CD4-positive, alpha-beta T cell treated with Interleukin-10 for 1 hour (primary cell): ENCODE data around the gene SIL1.

ENCODE experiments used
- DNase-seq: peaks from one replicate; pipeline ENCODE4 v3.0.0-alpha.2; 2020

Gene SIL1

DNA sequence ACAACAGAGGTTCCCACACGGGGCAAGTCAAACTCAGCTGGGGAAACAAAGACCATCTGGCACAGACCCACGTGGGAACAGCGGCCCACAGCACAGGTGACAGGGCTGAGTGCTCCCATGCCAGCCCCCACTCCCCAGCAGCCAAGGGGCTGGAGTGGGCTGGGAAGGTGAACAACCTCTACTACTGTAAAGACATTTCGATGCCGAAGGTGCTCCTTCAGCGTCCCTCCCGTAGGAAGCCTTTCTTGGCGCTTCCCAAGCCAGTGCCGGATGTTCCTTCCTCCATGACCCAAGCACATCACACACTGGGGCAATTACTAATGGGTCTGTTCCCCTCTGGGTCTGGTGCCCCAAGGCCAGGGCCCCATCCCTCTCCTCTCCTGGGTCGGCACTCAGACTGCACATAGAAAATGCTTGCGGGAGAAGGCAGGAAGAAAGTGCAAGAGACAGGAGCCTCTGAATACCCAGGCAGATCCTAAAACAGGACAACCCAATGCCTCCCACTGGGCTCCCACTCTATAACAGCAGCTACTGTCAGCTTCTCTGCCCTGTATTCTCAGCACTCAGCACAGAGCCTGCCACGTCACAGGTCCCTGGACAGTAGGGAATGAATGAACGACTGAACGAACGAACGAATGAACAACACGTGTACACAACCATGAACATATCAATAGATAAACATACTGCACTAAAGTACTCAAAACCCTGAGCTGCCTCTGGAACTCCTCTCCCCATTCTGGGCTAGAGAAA is 246.0 kb downstream of the SIL1 start:
- no peak for DNase-seq

DNA sequence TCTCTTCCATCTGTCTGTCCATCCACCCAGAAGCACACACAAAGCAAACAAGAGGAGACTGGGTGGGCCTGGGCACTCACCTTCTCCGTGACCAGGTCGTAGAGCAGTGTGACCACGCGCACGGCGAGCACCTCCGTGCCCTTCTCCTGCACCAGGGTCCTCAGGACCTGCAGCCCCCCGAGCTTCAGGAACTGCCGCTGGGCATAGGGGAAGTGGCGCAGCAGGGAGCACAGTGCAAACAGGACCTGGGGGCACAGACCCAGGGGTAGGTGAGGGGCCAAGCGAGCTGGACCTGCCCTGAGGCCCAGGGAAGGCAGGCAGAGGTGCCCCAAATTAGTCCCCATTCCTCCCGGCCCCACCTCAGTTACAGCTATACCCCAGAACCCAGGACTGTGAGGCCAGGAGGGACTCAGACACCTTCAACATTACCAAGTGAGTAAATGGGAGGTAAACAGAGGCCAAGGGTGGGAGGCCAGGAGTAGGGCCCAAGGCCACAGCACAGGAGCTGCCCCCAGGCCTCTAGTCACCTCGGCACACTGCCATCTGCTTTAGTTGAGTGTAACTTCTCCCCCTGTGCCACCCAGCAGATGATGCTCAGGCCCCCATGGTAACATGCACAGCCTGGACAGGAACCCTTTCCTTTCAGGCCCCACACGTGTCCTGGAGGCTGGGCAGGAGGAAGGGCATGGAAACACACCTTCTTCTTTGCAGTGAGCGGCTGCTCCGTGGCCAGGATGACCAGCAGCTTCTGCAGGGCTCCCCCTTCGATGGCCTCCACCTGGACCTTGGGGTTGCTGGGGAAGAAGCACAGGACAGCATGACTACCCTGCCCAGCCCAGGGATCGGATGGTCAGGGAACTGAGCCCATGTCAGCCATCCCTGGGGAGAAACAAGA is 246.8 kb downstream of the SIL1 start:
- no peak for DNase-seq

DNA sequence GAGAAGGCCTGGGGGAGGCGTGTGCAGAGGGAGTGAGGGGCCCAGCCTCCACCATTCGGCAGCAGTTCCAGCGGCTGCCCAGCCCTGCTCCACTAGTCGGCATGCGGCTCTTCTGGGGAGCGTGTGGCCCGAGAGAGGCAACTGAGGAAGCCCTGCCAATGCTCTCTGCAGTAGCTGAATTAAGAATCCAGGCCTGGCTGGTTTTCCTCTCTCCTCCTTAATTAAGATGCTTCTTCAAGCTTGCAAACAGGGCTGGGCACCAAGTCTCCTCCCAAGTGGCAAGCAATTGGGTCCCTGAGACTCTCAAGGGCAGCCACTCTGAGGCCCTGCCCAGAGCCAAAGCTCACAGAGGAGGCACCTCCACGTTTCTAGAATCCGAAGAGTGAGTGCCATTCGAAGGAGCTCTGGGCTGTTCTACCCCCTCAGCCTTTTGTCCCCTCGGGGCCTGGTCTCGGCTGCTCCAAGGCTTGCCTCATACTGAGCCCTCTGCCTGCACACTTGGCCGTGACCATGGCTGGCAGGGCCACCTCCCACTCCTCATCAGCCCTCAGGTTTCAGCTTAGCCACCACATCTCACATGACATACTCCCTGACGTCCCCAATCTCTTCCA is 247.6 kb downstream of the SIL1 start:
- no peak for DNase-seq

DNA sequence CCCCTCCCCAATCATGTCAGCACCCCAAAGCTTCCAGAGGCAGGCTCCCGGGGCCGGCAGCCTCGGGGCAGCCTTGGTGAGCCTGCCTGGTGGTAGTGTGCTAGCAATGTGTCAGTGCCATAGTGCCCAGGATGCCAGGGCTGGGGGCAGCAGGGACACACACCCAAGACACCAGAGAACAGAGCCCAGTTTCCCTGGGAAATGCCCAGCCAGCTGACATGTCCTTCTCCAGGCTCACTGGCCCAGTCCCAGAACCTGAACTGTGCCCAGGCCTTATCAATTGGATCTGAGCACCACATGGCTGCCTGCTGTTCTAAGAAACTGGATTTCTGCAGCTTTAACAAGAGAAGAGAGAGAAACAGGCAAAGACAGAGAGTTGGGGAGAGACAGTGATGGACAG is 248.2 kb downstream of the SIL1 start:
- no peak for DNase-seq

DNA sequence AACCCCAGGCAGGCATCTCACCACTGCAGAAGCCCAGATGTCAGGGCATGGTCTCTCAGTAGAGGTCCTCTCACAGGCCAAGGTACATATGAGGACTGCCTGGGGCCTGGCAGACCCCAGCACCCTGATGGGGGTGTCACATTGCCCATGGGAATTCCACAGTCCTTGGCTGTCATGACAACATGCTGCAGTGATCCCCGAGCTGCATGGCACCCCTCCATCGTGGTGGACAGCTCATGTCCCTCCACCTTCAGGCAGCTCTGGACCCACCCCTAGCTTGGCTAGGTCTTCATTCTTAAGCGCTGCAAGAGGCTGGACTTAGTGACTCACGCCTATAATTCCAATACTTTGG is 249.0 kb downstream of the SIL1 start:
- DNase-seq, result no peak

DNA sequence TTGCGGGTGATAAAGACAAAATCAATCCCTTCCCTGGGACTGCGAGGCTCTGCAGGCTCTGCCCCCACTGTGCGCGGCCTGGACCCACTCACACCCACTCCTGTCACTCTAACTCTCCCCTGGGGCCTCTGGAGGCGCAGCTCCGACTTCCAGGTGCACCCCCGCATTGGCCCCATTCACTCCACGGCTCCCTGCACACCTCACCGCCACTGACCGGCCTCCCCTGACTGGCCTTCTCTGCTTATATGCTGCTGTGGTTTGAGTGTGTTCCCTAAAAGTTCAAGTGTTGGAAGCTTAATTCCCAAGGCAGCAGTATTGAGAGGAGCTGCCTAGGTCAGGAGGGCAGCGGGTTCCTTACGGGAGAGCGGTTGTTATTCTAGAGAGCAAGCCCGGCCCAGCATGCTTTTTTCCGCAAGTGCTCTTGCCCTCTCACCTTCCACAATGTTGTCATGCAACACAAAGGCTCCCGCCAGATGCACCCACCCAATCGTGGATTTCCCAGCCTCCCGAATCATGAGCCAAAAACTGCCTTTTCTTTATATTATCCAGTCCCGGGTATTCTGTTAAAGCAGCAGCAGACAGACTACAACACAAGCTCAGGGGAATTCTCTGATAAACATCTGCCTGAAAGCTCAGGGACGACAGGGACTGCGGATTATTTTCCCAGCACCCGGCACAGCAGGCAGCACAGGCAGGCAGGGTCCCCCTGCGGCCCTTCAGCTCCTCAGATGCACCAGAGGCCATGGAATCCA is 249.5 kb downstream of the SIL1 start:
- DNase-seq, result no peak

DNA sequence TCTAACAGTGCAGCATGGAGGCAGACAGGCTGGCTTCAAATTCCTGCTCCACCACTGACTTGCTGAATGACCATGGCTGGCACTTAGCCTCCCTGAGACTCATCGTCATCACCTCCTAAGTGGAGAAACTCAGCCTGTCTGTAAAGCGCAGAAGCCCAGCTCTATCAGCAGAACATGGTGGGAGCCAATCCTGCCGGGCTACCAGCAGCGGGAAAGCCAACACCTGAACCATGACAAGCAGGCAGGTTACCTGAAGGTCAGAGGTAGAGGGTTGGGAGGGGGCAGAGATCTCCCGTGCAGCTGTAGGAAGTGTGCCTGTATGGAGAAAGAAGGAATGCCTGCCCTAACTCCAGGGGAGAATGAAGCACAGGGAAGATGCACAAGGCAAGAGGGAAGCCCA is 250.4 kb downstream of the SIL1 start:
- DNase-seq, result no peak

DNA sequence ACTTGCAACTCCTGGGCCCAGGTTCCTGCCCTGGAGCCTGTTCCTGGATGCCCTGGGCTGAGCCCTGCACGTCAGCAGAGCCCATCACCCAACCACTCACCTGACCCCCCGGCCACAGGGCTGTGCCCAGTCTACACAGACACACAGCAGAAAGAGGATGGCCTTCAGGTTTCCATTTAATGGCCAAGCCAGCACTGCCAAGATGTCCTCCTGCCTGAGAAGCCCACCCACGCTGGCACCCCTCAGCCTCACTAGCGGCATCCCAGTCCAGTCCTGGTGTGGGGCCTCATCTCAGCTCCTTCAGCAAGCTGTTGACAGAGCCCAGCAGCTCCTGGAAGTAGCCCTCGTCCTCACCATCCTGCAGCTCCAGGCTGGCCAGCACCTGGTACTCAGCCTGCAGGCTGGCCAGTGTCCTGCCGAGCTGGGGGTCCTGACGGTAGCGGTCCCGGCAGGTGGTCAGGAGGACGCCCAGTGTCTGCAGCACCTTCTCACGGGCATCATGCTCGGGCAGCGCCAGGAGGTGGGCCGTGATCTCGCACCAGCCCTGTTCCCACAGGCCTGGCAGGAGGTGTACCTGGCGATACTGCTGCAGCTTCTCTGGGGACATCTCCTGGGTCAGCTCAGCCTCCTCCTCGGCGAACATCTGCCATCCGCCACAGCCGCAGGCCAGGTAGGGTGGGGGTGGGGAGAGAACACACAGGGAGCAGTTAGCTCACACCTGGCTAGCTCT is 251.2 kb downstream of the SIL1 start:
- DNase-seq, result no peak

DNA sequence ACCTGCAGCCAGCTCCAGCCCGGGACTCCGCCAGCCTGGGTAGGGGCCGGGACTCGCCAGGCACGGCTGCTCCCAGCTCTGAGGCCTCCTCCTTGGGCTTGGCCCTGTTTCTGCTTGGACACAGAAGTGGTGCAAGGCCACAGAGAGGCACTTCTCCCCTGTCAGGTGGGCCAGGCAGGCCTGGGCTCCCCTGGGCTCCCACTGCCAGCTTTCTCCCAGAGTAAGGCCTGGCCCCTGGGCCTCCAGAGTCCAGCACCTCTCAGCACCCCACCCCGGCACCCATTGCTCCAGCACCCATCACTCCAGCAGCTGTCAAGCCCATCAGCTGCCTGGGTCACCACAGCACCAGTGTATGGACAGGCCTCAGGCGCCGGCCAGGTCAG is 251.9 kb downstream of the SIL1 start:
- DNase-seq, result no peak

DNA sequence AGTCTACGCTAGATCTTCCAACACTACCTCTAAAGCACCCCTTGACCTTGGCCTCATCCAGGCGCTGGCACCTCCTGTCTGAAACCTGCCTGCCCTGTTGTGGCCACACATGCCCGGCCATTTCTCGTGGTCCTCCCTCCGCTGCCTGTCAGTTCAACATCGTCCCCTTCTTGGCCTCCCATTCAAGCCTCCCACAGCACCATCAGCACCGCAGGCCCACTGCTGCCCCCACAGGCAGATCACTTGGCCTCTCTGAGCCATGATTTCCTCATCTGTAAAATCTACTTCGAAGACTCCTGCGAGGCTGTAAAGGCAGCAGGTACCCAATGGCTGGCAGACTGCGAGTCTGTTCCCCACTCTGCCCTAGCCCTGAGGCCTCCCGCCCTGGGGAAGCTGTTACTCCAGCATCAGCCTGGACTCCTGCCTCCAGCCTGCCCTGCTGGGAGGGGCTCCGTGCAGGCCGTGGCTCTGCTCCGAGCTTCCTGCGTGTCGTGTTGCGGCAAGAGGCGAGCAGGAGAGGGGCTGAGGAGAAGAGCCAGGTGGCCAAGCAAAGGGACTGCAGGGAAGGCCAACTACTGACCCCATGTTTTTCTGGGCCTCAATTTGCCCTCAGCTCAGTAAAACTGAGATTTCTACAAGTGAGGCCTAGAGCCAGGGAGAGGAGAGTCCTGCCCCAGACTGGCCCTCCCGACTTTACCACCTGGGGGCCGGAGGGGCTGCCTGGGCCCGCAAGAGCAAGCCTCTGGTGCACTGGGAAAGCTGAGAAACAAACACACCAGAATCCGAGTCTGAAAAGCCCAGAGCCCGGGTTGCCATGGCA is 252.5 kb downstream of the SIL1 start:
- DNase-seq, result no peak

DNA sequence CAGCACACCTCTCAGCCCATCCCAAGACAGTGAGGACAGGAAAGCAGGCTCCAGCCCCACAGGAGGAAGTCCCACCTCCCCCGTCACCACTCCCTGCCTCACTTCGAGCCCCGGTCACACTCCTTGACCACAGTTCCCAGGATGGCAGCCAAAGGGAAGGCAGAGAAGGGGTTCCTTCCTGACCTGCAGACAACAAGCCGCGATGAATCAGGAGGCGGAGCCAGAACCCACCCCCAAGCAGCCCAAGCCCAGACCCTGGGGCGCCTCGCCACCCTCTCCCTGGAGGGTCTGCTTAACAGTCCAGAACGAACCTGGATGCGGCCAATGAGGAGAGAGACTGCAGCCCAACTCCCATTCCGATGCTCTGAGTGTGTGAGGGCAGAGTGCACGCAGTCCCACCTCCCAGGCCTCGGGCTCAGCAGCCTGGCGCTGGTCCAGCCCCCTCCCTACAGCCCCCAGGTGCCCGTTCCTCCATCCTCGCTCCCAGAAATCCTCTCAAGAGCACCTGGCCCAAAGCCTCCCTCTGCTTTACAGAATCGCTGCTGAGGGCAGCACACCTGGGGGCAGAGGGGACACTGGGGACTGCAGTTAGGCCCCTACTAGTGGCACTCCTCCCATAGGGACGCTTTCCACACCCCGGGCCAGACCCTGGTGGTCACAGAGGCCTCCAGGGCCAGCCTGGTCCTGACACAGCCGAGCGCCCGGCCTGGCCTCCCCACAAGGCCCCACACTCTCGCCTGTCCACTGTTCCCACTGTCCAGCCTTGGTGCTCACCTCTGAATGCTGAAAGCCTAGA is 253.4 kb downstream of the SIL1 start:
- no peak for DNase-seq

DNA sequence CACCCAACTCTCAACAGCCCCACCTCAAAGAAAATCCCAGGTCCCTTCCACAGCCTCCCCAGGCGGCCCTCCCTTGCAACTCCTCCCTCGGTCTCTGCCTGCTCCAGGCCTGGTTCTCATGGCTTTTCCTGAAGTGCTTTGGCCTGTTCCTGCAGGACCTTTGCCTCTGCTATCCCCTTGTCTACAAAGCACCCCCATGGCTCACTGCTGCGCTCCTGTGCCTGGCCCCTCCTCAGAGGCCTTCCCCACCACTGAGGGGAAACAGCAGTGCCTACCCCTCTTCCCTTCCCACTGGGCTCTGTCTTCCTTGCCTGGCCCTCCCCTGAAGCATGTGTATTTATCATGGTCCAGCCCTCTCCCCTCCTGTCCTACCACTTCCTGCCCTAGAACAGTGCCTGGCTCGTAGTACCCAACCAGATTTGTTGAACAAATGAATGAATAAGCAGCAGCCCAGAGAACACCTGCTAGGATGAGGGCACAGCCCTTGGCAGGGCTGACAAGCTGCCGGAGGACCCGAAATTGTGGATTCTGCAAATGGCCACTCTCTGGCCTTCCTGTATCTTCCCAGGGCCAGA is 254.5 kb downstream of the SIL1 start:
- DNase-seq, result no peak

DNA sequence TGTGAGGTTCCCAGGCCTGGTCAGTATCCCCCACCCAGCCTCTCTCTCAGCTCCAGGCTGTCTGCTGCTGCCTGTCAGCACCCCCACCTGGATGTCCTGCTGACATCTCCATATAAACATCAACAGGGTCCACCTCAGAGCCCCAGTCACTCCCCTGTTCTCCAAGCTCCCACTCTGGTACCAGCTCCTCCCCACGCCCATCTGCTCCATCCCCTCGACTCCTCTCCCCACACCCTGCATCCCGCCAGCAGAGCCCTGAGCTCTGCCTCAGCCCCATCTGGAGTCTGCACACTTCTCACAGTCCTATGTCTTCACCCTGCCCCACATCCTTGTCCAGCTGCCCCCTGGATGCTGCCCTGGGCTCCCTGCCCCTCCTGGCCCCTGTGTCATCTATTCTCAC is 255.3 kb downstream of the SIL1 start:
- DNase-seq, result no peak

DNA sequence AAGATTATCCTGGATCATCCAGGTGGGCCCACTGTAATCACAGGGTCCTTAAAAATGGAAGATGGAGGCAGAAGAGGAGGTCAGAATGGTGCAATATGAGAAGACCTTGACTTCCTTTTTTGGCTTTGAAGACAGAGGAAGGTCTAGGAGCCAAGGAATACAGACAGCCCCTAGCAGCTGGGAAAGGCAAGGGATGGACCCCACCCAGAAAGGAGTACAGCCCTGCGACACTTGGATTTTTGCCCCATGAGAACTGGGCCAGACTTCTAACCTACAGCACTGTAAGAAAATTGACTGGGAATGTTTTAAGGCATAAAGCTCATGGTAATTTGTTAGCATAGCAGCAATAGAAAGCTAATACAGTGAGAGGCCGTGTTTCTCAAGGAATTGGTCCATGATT is 256.1 kb downstream of the SIL1 start:
- no peak for DNase-seq

DNA sequence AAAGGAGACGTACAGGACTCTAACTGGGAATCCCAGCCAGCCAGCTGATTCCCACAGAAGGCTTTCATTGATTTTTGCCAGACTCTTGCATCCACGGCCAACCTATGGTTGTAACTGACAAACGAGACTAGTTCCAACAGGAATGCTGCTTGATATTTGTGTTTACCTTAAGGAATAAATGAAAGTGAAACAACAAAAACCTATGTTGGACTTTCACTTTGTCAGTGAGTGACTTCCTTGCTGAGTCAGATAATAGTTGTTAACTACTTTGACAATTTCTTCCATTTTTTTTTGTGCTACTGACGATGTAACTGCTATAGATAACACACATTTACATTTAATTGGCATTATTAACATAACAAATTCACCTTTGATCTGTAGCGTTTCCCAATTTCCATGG is 259.6 kb downstream of the SIL1 start:
- DNase-seq, result no peak

DNA sequence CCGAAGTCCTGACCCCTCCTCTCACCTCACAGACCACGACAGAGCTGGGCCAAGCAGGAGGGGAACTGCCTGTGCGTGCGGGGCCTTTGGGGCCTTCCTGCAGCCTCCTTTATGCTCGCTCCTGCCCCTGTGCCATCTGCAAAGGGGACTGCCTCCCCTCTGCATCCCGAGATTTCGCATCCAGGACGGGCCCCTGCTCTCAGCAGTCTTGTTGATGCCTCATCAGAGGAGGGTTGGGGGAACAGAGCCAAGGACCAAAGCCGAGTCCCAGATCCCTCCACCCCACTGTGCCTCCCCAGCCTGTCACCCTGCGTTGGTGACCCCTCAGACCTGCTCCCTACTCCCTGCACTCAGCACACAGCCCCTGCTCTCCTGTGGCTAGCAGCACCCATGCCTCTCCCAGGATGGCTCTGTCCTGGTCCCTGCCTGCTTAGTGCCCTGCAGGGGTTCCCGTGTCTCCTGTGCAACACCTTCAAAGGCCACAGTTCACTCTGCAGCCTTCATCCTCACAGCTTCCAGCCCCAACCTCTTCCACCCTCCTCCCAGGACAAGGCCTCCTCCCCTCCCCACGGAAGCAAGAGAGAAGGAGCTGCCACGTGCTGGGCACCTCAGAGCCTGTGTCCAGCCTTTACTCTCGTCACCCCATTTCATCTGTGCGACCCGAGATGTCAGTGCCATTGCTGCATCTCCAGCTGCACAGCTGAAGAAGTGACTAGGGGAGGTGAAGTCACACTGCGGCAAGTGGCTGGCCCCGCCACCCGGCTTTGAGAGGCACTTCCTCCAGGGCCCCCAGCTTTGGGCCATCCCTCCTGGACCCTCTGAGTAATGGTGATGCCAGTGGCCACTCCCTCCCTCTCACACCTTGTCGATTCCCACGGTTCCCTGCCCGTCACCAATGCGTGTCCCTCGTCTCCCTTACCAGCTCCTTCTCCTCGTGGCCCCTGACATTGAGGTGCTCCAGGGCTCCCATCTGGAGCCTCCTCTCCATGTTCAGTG is 260.5 kb downstream of the SIL1 start:
- no peak for DNase-seq

DNA sequence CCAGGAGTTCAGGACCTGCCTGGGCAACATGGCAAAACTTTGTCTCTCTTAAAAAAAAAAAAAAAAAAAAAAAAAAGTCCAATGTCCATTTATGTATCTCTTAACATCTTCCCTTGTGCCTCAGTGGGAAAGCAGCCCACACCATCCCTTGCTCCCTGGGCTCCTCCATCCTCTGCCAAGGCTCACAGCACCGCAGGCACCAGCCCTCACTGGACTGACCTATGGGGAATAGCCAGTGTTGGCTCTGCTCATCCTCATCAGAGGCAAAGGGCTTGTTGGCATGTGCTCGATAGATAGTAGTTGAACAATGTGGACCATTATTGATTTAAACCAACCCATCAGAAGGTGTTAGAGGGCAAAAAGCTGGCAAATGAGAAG is 261.2 kb downstream of the SIL1 start:
- no peak for DNase-seq

DNA sequence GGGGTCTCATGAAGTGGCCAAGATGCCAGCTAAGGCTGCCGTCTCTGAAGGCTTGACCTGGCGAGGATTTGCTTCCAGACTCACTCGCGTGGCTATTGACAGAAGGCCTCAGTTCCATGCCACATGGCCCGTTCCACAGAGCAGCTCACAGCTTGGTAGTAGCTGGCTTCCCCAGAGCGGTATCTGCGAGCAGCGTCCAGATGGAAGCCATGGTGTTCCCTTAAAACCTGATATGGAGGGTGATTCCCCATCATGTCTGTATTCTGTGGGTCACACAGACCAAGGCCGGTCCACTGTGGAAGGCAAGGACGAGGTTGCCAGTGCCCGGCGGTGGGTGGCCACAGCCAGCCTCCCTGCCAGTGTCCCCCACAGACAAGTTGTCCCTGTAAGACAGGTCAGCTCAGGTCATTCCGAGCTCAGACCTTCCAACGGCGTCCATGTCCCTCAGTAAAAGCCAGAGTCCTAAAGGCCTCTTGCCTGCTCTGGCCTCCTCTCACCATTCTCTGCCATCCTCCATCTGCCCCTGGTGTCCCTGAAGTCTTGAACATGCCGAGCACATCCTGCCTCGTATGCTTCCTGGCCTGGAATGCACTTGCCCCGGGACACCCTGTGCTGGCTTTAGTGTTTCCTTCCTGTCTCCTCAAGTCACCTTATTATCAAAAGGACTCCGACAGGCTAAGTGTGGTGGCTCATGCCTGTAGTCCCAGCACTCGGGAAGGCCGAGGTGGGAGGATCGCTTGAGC is 261.8 kb downstream of the SIL1 start:
- DNase-seq, result no peak
